Sigmoid colon (tissue), 7 donors: ENCODE results near the gene CD53. TPM values are rescaled to one million over a fixed set of nuclear protein-coding genes. Genes with fewer than 3 reads are reported as not detected.

Source experiments
- DNase-seq: peaks from one replicate; pipeline ENCODE4 v3.0.0-alpha.2; 2019
- H3K27ac ChIP-seq, 4 donors: fragments of 200-600 bp; sonication (generic); one replicate each; pipeline ENCODE4 v1.5.1; 2016 to 2019; ENCODE audit warnings: mild to moderate bottlenecking in 1 of 4
- H3K27me3 ChIP-seq, 3 donors: fragments of 200-600 bp; sonication (generic); one replicate each; pipeline ENCODE4 v1.5.1; 2019; ENCODE audit warnings: mild to moderate bottlenecking in 1 of 3
- H3K36me3 ChIP-seq, 4 donors: fragments of 200-600 bp; sonication (generic); one replicate each; pipeline ENCODE4 v1.5.1; 2016 to 2019
- H3K4me1 ChIP-seq, 4 donors: fragments of 200-600 bp; sonication (generic); one replicate each; pipeline ENCODE4 v1.5.1; 2017 to 2019
- H3K4me3 ChIP-seq, 4 donors: fragments of 200-600 bp; sonication (generic); one replicate each; pipeline ENCODE4 v1.5.1; 2017 to 2019; ENCODE audit warnings: mild to moderate bottlenecking in 2 of 4, moderate library complexity in 1 of 4
- H3K9me3 ChIP-seq, 4 donors: fragments of 200-600 bp in 3 of 4; sonication (generic) in 3 of 4; one replicate each; pipeline versions ENCODE4 v1.5.1 to v1.6.1; 2013 to 2019
- EP300 ChIP-seq, 4 donors: sonication (generic); formaldehyde crosslinking; IDR thresholded peaks; one replicate each; pipeline ENCODE4 v1.6.1; 2017; ENCODE audit warnings: antibody characterized with exemption in 4 of 4
- POLR2A ChIP-seq, 2 donors: fragments of 450-650 bp; IDR thresholded peaks; one replicate each; pipeline ENCODE4 v1.6.1; 2016; ENCODE audit warnings: antibody characterized with exemption in 2 of 2, mild to moderate bottlenecking in 2 of 2, moderate library complexity in 2 of 2
- POLR2AphosphoS5 ChIP-seq, 4 donors: sonication (generic); formaldehyde crosslinking; IDR thresholded peaks; one replicate each; pipeline ENCODE4 v1.6.1; 2017; ENCODE audit warnings: antibody characterized with exemption in 4 of 4
- WGBS, 2 donors: extraction: QIAGEN DNeasy Blood & Tissue Kit; methylation state at CpG; one replicate each; pipeline ENCODE4 v1.1.7; 2013; 5-methylcytosine and 5-hydroxymethylcytosine counted together
- intact Hi-C: fragments of 100-400 bp; cut with DNase I; formaldehyde crosslinking; loops from one replicate; pipeline ENCODE4 v1.15.1; 2023
- polyA plus RNA-seq, 3 donors: library from polyadenylated mRNA; stranded (reverse); fragments of 200-250 nt; gene quantifications; one replicate each; pipeline ENCODE4 v1.2.3, GENCODE V29; 2013
- total RNA-seq, 4 donors: library from RNA; depleted of rRNA; stranded (reverse); fragments of >200 nt; gene quantifications; one replicate each; pipeline ENCODE4 v1.1.0, GENCODE V29; 2016
- TF ChIP-seq, protein P1 (sequence below), 4 experiments: fragments of 450-650 bp in 3 of 4; fragments of 200-600 bp in 1 of 4; IDR thresholded peaks; one replicate each; pipeline ENCODE4 v1.5.1; 2016 to 2019; ENCODE audit warnings: antibody characterized with exemption in 4 of 4, mild to moderate bottlenecking in 3 of 4, moderate library complexity in 2 of 4
- donor health status: healthy with polysubstance abuse.
- donor health status: Bipolar disorder and iron deficiency.
- donor health status: healthy.

The CD53 gene
- total and polyA plus RNA-seq, 7 donors, result 7.5 to 150 (median 28.2) TPM

DNA sequence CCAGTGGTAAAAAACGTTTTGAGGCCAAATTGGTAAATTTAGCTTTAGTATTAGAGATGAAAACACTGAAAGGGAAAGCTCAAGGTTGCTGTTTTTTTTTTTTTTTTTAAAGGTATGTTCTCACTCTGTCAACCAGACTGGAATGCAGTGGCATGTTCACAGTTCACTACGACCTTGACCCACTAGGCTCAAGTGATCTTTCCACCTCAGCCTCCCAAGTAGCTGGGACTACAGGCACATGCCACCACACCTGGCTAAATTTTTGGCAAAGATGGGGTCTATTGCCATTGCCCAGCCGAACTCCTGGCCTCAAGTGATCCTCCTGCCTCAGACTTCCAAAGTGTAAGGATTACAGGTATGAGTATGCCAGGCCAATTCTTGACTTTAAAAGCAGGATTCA lies 71.9 kb downstream of the CD53 start:
- Histone ChIP-seq H3K4me3 (no peak overlapping the region), H3K27ac (no peak overlapping the region), H3K36me3 (peaks cover 0 to 25% (median 15%) of the 10 kb centered on the region in 4 donors), H3K4me1 (no peaks in the 10 kb centered on the region), H3K9me3 (peaks cover 0 to 7% (median 0%) of the 10 kb centered on the region in 4 donors), H3K27me3 (no peaks in the 10 kb centered on the region)
- no peak for TF ChIP-seq POLR2AphosphoS5 (IDR thresholded peaks at IDR 0.05)
- TF ChIP-seq, protein P1, sequence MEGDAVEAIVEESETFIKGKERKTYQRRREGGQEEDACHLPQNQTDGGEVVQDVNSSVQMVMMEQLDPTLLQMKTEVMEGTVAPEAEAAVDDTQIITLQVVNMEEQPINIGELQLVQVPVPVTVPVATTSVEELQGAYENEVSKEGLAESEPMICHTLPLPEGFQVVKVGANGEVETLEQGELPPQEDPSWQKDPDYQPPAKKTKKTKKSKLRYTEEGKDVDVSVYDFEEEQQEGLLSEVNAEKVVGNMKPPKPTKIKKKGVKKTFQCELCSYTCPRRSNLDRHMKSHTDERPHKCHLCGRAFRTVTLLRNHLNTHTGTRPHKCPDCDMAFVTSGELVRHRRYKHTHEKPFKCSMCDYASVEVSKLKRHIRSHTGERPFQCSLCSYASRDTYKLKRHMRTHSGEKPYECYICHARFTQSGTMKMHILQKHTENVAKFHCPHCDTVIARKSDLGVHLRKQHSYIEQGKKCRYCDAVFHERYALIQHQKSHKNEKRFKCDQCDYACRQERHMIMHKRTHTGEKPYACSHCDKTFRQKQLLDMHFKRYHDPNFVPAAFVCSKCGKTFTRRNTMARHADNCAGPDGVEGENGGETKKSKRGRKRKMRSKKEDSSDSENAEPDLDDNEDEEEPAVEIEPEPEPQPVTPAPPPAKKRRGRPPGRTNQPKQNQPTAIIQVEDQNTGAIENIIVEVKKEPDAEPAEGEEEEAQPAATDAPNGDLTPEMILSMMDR (IDR thresholded peaks at IDR 0.05), result no peak
- no peak for TF ChIP-seq POLR2A (IDR thresholded peaks at IDR 0.05)
- no peak for TF ChIP-seq EP300 (IDR thresholded peaks at IDR 0.05)
- no peak for DNase-seq
- intact Hi-C loops, result no loop called here
- 61 to 67% methylated on average over 3 of the region's 3 CpGs for WGBS, 2 donors

DNA sequence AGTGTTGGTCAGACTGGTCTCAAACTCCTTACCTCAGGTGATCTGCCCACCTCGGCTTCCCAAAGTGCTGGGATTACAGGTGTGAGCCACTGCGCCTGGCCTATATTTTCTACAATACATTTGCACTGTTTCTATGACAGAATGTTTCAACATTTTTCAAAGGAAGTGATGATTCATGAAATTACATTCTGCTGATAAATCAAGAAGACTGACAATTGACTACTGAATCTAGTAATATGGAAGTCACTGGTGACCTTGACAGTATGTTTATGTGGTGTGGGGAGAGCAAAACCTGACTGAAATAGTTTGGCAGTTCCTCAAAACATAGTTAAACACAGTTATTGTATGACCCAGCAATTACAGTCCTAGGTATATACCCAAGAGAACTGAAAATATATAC lies 72.7 kb downstream of the CD53 start:
- TF ChIP-seq POLR2AphosphoS5 (IDR thresholded peaks at IDR 0.05) (no peak), EP300 (IDR thresholded peaks at IDR 0.05) (no peak), POLR2A (IDR thresholded peaks at IDR 0.05) (no peak)
- TF ChIP-seq, protein P1 (IDR thresholded peaks at IDR 0.05), result no peak
- Histone ChIP-seq H3K4me1 (no peaks in the 10 kb centered on the region), H3K9me3 (peaks cover 0 to 7% (median 0%) of the 10 kb centered on the region in 4 donors), H3K27ac (no peak overlapping the region), H3K4me3 (no peak overlapping the region), H3K36me3 (peaks cover 0 to 31% (median 17%) of the 10 kb centered on the region in 4 donors), H3K27me3 (no peaks in the 10 kb centered on the region)
- DNase-seq, result no peak
- WGBS, 2 donors, result 96 to 99% methylated on average over 2 of the region's 2 CpGs
- intact Hi-C loops, result no loop called here

DNA sequence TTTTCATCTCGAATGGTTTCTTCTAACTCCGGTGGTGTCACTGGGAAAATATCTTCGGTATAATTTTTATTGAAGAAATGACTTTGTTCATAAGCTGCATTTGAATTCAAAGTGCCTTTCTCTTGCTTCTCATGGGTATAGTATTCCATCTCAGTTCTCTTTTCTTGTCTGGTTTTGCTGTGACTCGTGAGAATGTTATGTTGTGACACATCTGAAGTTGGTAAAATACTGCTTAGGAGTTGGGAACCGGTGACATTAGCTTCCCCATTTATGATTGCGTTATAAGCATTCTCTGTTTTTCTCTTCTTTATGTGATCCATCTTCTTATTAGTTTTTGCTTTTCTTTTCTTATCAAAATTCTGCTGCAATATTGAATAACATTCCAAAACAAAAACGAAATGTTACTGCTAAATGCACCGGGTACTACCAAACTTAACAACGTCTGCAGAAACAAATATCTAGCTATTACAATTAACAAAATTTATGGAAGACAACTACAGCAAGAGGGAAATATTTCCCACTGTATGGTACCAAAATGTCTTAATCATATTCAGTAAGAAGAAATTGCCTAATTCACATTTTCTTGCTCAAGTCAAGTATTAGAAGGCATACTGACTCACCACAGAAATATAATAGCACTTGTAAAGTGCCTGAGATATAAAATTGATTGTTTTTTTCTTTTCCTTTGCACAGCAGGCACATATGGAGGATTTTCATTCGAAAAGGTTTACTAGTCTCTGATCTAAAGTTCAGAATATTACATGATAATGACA lies 75.3 kb downstream of the CD53 start:
- TF ChIP-seq POLR2AphosphoS5 (IDR thresholded peaks at IDR 0.05) (no peak), POLR2A (IDR thresholded peaks at IDR 0.05) (no peak), EP300 (IDR thresholded peaks at IDR 0.05) (no peak)
- TF ChIP-seq, protein P1 (IDR thresholded peaks at IDR 0.05), result no peak
- WGBS, 2 donors, result 95 to 97% methylated on average over 10 of the region's 10 CpGs
- Histone ChIP-seq H3K27ac (no peak overlapping the region), H3K9me3 (peaks cover 0 to 7% (median 3%) of the 10 kb centered on the region in 4 donors), H3K27me3 (no peaks in the 10 kb centered on the region), H3K36me3 (peaks cover 0 to 52% (median 26%) of the 10 kb centered on the region in 4 donors), H3K4me1 (no peaks in the 10 kb centered on the region), H3K4me3 (no peak overlapping the region)
- no peak for DNase-seq
- intact Hi-C loops, result no loop called here

Other genes with a start within 250 kb of the CD53 start
- gene KCNA3, start 198.2 kb upstream of the CD53 start, total RNA-seq, result 1 to 10 TPM in 1 of 4 donors, under 1 TPM in 2, not detected in 1; 0.71 to 1.8 (median 0.82) TPM
- gene KCNA3, start 198.2 kb upstream of the CD53 start, polyA plus RNA-seq, result 1 to 10 TPM in 1 of 3 donors, not detected in 2; 4.3 TPM
- gene LRIF1, start 90.8 kb downstream of the CD53 start, total RNA-seq, result 10 to 100 TPM in 1 of 4 donors, 1 to 10 TPM in 3; 4.5 to 10.3 (median 5.6) TPM
- gene LRIF1, start 90.8 kb downstream of the CD53 start, polyA plus RNA-seq, result 10 to 100 TPM in 1 of 3 donors, 1 to 10 TPM in 2; 4.2 to 10.3 (median 6.0) TPM